Left cardiac atrium (tissue), 4 donors: ENCODE data around the gene ZNF791. TPM values are rescaled to one million over a fixed set of nuclear protein-coding genes. Genes with fewer than 3 reads are reported as not detected.
A peak's percentile ranks its signal among the peaks of the same experiment; 100 is the strongest.
"Not testable (repeated sequence)": the region's sequence is repeated elsewhere in the genome, so short reads cannot be mapped to it uniquely, and the experiment has no call there.

Source experiments
- ATAC-seq, 2 donors: fragments of 200-7000 bp; cut with Tn5 transposase; one replicate each; pipeline ENCODE4 v1.9.1; 2020; ENCODE audit warnings: mild to moderate bottlenecking in 2 of 2, moderate library complexity in 2 of 2
- DNase-seq: peaks from one replicate; pipeline ENCODE4 v3.0.0-alpha.2; 2020
- intact Hi-C, 2 donors: fragments of 100-400 bp; cut with DNase I; formaldehyde crosslinking; loops; one replicate each; pipeline versions ENCODE4 v1.14.1 to v1.15.1; 2022 to 2023
- total RNA-seq, 2 donors: library from RNA; stranded (reverse); fragmentation: NEBNext Ultra II Directional; extraction: Animal tissue kit (Norgen Biotek cat#: 25700); gene quantifications; one replicate each; pipeline ENCODE4 v1.2.1, GENCODE V29; 2021
- donor health status: DM: no; HTN: yes; CAD: no.
- donor health status: DM: no; HTN: yes; CAD: no; lungs with severe emphysema.
- donor health status: DM: yes; HTN: yes; CAD: no.
- donor health status: Dilated cardiomyopathy.

The ZNF791 gene
- total RNA-seq, 2 donors from 2014 or later = 18.9 to 21.5 TPM

DNA sequence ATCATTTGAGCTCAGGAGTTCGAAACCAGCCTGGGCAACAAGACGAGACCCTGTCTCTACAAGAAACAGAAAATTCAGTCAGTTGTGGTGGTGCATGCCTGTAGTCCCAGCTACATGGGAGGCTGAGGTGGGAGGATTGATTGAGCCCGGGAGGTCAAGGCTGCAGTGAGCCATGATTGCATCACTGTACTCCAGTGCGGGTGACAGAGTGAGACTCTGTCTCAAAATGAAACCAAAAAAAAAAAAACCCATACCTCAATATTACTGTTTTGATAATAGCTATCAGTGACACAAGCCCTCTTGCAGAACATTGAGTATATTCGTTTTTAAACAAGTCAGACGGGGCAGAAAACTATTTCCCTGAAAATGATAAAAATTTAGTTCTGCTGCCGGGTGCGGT is 16.2 kb downstream of the ZNF791 start:
- intact Hi-C loops = no loop called here
- DNase-seq = no peak
- ATAC-seq = no peak

DNA sequence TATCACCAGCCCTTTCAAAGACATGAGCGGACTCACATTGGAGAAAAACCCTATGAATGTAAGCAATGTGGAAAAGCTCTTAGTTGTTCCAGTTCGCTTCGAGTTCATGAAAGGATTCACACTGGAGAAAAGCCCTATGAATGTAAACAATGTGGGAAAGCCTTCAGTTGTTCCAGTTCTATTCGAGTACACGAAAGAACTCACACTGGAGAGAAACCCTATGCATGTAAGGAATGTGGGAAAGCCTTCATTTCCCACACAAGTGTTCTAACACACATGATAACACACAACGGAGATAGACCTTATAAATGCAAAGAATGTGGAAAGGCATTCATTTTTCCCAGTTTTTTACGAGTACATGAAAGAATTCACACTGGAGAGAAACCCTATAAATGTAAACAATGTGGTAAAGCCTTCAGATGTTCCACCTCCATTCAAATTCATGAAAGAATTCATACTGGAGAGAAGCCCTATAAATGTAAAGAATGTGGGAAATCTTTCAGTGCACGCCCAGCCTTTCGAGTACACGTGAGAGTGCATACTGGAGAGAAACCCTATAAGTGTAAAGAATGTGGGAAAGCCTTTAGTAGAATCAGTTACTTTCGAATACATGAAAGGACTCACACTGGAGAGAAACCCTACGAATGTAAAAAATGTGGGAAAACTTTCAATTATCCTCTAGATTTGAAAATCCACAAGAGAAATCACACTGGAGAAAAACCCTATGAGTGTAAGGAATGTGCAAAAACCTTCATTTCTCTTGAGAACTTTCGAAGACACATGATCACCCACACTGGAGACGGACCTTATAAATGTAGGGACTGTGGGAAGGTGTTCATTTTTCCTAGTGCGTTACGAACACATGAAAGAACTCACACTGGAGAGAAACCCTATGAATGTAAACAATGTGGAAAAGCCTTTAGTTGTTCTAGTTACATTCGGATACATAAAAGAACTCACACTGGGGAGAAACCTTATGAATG is 17.6 kb downstream of the ZNF791 start:
- ATAC-seq (no peak), DNase-seq (no peak)
- intact Hi-C loops = no loop called here

DNA sequence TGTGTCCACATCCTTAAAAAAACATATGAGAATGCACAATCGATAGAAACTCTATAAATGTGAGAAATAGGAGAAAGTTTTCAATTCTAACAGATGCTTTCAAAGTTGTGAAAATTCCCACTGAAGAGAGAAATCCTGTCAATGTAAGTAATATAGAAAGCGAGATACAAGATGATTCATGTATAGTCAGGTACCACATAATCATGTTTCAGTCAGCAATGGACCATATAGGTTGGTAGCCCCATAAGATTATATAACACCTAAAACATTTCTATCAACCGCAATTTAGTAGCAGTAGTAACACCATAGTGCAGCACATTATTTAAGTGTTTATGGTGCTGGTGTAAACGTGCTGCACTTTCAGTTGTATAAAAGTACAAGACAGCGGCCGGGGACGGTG is 18.5 kb downstream of the ZNF791 start:
- ATAC-seq = no peak
- intact Hi-C loops = no loop called here
- no peak for DNase-seq

DNA sequence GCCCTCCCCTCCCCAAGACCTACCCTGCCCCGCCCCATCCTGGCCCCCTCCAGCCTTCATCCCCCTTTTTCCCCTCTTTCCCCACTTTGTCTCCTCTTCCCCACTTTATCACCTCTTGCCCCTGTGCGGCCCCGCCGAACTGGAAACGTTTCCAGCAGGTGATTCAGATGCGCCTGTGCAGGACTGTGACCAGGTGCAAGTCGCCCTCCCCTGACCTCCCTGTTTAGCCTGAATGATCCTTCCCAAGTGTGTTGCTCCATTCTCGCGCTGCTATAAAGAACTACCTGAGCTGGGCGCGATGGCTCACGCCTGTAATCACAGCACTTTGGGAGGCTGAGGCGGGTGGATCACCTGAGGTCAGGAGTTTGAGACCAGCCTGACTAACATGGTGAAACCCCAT is 25.9 kb downstream of the ZNF791 start:
- DNase-seq = no peak
- intact Hi-C loops = no loop called here

DNA sequence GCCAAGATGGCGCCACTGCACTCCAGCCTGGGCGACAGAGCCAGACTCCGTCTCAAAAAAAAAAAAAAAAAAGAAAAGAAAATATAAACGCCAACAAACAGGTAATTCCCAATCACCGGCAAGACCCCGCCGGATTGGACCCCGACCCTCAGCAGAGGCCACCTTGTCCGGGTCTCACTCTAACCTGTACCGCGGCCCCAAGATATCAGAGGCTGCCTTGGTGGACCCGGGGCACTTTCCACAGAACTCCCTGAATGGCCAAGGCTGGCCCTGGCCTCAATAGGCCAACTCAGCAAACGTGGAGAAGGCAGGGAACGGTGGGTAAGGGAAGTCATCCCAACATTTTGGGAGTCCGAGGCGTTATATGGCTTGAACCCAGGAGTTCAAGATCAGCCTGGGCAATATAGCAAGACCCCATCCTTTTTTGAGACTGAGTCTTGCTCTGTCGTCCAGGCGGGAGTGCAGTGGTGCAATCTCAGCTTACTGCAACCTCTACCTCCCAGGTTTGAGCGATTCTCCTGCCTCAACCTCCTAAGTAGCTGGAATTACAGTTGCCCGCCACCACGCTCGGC is 28.0 kb downstream of the ZNF791 start:
- ATAC-seq (no peak), DNase-seq (no peak)
- intact Hi-C loops = no loop called here

More for the DNA sequence above, 25.9 kb downstream of the ZNF791 start:
- no peak for ATAC-seq

DNA sequence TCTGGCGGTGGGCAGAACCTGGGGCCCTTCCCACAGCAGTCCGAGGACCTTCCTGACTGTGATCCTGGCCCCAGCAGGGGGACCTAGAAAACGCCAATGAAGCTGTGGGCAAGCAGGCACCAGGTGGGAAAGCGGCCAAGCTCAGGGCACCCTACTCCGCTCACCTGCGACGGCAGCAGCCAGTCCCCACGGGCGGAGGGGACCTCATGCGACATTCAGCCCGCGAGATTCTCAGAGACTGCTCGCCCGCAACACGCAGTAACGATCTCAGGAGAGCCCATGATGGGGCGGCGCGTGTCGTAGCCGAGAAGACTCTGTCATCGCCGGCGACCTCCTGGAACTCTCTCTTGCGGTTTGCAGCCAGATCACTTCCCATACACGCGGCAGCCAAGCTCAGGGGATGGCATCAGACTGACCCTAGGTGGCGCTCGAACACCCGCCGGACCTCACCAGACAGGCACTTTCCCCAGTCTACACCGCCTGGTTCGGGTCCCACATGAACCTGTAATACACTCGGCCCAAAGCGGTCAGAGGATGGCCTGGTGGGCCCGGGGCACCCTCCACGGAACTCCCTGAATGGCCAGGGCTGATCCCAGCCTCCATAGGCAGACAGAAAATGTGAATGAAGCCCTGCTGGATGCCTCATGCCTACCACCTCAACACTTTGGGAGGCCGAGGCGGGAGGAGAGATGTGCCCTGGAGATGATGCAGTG is 29.3 kb downstream of the ZNF791 start:
- ATAC-seq (peak; percentile 92 to 94), DNase-seq (peak; percentile 89)
- intact Hi-C loops = no loop called here

DNA sequence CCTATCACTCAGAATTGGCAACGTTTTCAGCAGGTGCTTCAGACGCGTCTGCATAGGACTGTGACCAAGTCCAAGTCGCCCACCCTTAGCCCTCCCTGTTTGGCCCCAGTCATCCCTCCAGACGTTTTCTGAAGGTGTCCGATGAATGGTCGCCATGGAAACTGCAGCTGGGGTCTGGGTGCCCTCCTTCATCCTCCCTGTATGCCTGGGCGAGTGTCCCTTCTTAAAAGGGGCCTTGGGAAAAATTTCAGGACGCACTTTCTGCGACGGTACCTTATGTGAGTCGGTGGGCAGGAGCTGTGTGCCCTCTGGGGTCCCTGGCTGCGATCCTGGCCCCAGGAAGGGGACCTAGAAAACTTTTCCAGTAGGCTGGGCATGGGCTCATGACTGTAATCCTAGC is 30.7 kb downstream of the ZNF791 start:
- DNase-seq (no peak), ATAC-seq (no peak)
- intact Hi-C loops = no loop called here

DNA sequence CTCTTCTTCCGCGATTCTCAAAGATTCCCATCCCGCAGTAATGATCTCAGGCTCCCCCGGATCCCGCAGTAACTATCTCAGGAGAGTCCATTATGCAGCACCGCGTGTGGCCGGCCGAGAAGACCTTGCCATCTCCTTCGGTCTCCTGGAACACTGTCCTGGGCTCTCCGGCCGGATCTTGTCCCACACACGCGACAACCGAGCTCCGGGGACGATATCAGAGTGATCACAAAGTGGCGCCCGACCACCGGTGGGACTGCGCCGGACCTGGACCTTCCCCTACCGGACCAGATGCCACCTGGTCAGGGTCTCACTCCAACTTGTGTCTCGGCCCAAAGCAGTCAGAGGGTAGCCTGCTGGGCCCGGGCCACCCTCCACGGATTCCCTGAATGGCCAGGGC is 31.8 kb downstream of the ZNF791 start:
- no peak for ATAC-seq
- no peak for DNase-seq
- intact Hi-C loops = no loop called here

DNA sequence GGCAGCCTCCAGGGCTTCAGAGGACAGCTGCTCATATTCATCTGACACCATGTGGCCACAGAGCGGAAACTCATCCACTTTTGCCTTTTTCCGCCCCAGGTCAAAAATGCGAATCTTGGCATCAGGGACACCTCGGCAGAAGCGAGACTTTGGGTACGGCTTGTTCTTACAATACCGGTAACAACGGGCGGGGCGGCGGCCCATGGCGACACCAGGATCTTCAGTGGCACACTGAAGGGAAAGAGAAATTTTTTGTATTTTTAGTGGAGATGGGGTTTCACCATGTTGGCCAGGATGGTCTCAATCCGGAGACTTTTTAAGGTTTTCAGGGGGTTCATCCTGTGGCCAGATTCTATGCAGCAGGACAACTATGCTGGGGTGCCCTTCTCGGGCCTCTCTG is 33.0 kb downstream of the ZNF791 start:
- ATAC-seq, DNase-seq, intact Hi-C loops: not testable (repeated sequence)

DNA sequence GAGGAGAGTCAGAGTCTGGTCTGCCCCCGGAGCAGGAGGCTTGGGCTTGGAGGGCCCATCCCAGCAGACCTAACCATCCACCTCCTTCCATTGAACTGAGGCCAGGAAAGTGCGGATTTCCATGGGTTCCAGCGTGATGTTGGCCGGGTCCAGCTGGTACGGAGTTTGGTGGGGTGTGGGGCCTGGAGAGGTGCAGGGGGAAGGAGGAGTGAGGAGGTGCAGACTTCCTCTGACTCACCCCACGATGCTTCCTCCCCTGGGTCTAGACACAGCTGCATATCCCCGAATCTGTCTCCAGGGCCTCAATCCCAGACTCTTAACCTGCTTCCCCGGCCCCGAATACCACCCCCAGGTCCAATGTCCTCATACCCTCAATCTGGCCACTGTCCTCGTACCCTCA is 35.8 kb downstream of the ZNF791 start:
- no peak for DNase-seq
- ATAC-seq = no peak
- intact Hi-C loops = no loop called here

DNA sequence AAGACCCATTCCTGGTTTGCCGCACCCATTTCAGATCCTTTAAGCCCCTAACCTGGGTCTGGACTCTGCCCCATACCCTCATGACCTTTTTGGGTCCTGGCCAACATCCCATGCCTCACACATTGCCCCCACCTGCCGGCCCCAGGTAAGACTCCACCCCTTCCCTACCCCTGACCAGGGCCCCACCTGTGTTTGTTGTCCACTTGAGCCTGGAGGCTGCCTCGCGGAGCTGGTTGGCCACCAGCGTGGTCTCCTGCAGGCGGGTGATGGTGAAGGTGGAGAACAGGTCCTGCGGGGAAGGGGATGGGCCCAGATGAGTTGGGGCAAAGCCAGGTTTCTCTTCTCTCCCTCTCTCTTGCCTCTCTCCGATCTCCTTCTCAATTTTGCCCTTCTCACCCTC is 36.3 kb downstream of the ZNF791 start:
- DNase-seq (no peak), ATAC-seq (no peak)
- intact Hi-C loops = no loop called here

DNA sequence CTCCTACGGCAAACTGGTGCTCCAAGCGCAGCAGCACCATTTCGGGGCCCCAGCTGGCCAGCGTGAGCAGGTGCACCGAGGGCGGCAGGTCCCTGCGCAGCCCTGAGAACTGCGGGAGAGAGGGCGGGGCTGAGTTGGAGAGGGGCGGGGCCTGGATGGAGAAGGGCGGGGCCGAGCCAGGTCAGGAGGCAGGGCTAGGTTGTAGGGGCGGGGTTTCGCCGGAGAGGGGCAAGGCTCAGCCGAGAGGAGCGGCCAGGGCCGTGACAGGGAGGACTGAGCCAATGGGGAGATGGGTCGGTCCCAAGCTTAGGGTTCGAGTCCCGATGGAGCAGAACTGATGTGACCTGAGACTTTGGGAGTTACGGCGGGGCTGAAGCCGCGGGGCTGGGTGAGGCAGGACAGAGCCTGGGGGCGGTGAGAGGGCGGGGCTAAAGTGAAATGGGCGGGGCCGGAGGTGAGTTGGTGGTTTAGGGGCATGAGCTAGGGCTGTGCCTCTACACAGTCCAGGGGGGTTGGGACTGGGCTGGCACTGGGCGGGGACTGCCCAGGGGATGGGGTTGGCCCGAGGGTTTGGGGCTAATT is 36.9 kb downstream of the ZNF791 start:
- DNase-seq (peak; percentile 75), ATAC-seq (peak; percentile 95)
- intact Hi-C loops = no loop called here

DNA sequence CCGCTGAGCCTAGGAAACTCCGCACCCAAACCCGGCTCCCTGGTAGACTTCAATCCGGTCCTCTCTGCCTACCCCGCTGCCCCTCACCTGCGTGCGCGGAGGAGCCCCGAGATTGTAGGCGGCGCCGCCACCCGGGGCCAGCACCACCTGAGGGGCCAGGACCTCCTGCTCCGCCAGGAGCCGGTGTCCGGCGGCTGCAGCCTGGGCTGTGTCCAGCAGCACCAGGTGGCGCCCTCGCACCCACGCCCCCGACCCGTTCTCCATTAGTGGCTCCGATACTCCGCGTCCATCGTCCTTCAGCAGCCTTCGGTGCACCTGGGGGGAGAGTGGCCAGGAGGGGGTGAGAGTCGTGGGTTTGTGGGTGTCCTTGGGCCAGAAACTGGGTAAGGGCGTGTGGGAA is 37.4 kb downstream of the ZNF791 start:
- intact Hi-C loops = no loop called here
- DNase-seq (no peak), ATAC-seq (peak; percentile 61 to 72)

DNA sequence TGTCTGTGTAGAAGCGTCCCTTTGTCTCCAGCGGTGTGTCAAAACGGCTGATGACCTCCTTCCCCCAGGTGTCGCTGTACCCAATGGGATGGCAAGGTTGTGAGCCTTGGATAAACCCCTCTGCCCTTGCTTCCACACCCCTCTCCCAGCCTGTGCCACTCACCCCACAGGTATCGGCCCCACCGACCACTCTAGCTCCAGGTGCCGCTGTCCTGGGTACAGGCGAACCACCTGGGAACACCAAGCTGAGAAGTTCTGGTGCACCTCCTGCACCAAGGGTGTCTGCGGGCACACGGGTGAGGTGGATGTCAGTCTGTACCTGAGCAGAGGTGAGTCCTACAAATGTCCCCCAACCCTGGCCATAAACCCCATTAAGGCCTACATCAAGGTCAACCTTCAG is 39.2 kb downstream of the ZNF791 start:
- DNase-seq (no peak), ATAC-seq (no peak)
- intact Hi-C loops = no loop called here

DNA sequence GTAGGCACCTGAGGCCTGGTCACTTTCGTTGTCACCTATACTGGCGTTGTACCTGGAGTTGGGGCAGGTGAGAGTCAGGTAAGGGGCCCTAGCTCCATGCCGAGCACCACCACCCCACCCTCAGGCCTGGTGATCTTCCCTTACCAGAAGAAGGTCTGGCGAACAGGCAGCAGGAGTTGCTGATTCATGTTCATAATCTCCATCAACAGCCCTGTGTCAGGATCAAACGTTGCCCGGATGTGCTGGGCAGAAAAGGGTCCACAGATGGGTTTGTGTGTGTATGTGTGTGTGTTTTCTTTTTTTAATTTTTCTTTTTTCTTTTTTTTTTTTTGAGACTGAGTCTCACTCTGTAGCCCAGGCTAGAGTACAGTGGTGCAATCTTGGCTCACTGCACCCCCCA is 41.5 kb downstream of the ZNF791 start:
- ATAC-seq = no peak
- intact Hi-C loops = no loop called here
- DNase-seq = no peak

DNA sequence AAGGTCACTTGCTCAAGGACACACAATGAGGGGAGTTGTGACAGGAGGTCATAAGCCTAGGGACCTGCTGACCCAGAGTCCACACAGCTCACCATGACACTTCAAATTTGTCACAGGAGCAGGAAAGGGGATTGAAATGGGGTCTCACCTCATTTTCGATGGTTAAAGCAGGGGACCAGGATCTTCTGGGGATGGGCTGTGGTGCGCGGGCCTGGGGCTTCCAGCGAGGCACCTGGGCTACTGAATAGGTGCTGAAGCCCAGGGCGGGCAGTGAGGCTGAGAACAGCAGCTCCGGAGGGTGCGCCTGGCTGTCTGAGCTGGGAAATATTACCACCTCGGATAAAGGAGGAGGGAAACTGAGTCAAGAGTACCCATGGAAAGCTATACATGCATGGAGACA is 44.8 kb downstream of the ZNF791 start:
- DNase-seq (no peak), ATAC-seq (no peak)
- intact Hi-C loops = no loop called here

DNA sequence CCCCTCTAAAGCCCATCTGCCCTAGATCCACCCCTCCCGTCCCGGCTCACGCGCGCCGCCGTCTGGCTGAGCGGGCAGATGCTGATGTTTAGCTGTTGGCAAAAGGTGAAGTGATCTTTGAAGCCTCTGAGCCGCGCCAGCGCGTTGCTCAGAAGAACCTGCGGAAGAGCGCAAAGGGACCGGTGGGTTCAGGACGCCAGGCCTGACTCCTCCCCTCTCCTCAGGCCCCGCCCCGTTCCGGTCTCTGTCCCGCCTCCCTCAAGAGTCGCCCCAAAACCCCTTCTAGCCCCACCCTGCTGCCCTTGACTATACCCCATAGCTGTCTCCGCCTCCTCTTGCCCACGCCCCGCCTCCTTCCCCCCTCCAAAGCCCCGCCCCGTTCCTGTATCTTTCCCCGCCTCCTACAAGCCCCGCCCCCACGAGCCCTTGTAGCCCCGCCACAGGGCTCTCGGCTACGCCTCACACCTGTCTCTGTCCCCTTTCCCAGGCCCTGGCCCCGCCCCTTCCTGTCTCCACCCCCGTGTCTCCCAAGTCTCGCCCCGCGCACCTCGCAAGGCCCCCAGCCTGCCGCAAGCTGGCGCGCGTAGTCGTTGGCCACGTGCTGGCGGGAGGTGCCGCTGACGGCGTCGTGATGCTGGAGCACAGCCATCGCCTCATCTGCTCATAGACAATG is 46.3 kb downstream of the ZNF791 start:
- DNase-seq = no peak

DNA sequence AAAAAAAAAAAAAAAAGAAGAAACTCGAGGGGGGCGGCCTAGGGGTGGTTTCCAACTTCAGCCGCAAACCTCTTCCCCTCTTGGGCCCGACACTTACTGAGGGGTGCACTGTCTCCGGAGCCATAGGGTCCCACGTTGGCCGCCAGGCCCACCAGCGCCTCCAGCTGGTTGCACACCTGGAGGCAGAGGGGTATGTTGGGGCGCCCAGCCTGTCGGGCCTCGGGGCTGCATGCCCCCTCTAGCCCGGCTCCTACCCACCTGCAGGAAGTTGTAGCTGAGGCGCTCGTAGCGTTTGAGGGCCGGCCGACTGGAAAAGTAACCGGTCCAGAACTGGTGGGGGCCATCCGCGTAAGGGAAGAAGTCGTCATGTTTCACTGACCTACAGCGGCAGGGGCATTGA is 47.2 kb downstream of the ZNF791 start:
- DNase-seq = no peak
- intact Hi-C loops = no loop called here
- no peak for ATAC-seq

More for the DNA sequence above, 46.3 kb downstream of the ZNF791 start:
- ATAC-seq = peak; percentile 12 to 56
- intact Hi-C loops = no loop called here

DNA sequence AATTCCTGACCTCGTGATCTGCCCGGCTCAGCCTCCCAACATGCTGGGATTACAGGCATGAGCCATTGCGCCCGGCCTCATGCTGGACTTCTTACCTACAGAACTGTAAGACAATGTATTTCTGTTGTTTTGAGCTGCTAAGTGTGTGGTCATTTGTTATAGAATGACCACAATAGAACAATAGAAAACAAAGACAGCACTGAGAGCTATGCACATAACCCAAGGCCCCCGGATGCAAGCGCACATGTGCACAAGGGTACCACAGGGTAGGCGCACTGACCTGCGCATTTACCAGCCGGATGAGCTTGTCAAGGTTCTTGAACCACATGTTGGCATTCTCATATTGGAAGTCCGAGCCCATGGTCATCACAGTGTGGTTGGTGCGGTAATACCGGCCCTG is 50.3 kb downstream of the ZNF791 start:
- intact Hi-C loops = loop anchor here in 1 of 2 donors (10.0 kb wide), 1 partner anchor 96 kb away; no protein-coding TSS in a partner anchor
- DNase-seq = no peak
- no peak for ATAC-seq
